CD4-positive, alpha-beta T cell treated with Interleukin-15 for 4 hours (primary cell): ENCODE data around the gene HMCN2.

Source experiments
- DNase-seq: peaks from one replicate; pipeline ENCODE4 v3.0.0-alpha.2; 2020; ENCODE audit warnings: low spot score

The HMCN2 gene

GRCh38 chr9:130311003-130311402 lies 45.4 kb downstream of the HMCN2 start:
- no peak for DNase-seq

GRCh38 chr9:130311408-130312140 lies 46.0 kb downstream of the HMCN2 start:
- no peak for DNase-seq

GRCh38 chr9:130313103-130313858 lies 47.7 kb downstream of the HMCN2 start:
- DNase-seq, result no peak

- DNase-seq, result no peak
Observed at GRCh38 chr9:130315446-130316226, 50.1 kb downstream of the HMCN2 start.

- DNase-seq, result no peak
Observed at GRCh38 chr9:130316430-130316829, 50.9 kb downstream of the HMCN2 start.

- no peak for DNase-seq
Observed at GRCh38 chr9:130319300-130319699, 53.7 kb downstream of the HMCN2 start.

- no peak for DNase-seq
Observed at GRCh38 chr9:130319944-130320712, 54.6 kb downstream of the HMCN2 start.

GRCh38 chr9:130320723-130321481 lies 55.3 kb downstream of the HMCN2 start:
- DNase-seq, result no peak

GRCh38 chr9:130321539-130321938 lies 56.0 kb downstream of the HMCN2 start:
- no peak for DNase-seq

GRCh38 chr9:130323051-130323745 lies 57.6 kb downstream of the HMCN2 start:
- no peak for DNase-seq

GRCh38 chr9:130325921-130326320 lies 60.4 kb downstream of the HMCN2 start:
- no peak for DNase-seq

GRCh38 chr9:130327070-130327780 lies 61.7 kb downstream of the HMCN2 start:
- DNase-seq, result no peak

- no peak for DNase-seq
Observed at GRCh38 chr9:130327781-130328348, 62.3 kb downstream of the HMCN2 start.

GRCh38 chr9:130328349-130328801 lies 62.8 kb downstream of the HMCN2 start:
- no peak for DNase-seq

- DNase-seq, result no peak
Observed at GRCh38 chr9:130329061-130329460, 63.5 kb downstream of the HMCN2 start.

- no peak for DNase-seq
Observed at GRCh38 chr9:130330202-130330862, 64.8 kb downstream of the HMCN2 start.

GRCh38 chr9:130331061-130331460 lies 65.5 kb downstream of the HMCN2 start:
- no peak for DNase-seq

- DNase-seq, result no peak
Observed at GRCh38 chr9:130331573-130331972, 66.0 kb downstream of the HMCN2 start.

GRCh38 chr9:130332384-130332926 lies 66.9 kb downstream of the HMCN2 start:
- no peak for DNase-seq
